OCI-LY1 (cell line): ENCODE data around the gene PATE2.

ENCODE experiments used
- CTCF ChIP-seq: fragments of 200-600 bp; sonication (generic), shearing (Covaris generic); IDR thresholded peaks from 2 replicates; pipeline ENCODE4 v1.5.1; 2017; ENCODE audit warnings: mild to moderate bottlenecking, antibody characterized with exemption, low read length, moderate library complexity, mixed read lengths
- EZH2 ChIP-seq: fragments of 200-600 bp; sonication (generic), shearing (Covaris generic); IDR thresholded peaks from 2 replicates; pipeline ENCODE4 v1.8.0; 2017; ENCODE audit warnings: borderline replicate concordance, mixed run types, mild to moderate bottlenecking, antibody characterized with exemption, low read length, moderate library complexity, mixed read lengths

- TF ChIP-seq EZH2 (no peak), CTCF (no peak)
These were observed 12.2 kb upstream of the PATE2 start for GRCh38 chr11:125790825-125791224.
